Left lung (tissue), 10 donors: ENCODE results near the gene ENKD1. TPM values are rescaled to one million over a fixed set of nuclear protein-coding genes. Genes with fewer than 3 reads are reported as not detected.

Experiments
- ATAC-seq: fragments of 200-7000 bp; cut with Tn5 transposase; one replicate; pipeline ENCODE4 v1.9.1; 2020; ENCODE audit warnings: moderate library complexity
- DNase-seq, 4 donors: peaks; one replicate each; pipeline ENCODE4 v3.0.0-alpha.2; 2013 to 2020
- H3K27ac ChIP-seq, 2 donors: fragments of 200-600 bp; sonication (generic) in 1 of 2; one replicate each; pipeline versions ENCODE4 v1.5.0 to v1.8.0; 2020 to 2021
- H3K27me3 ChIP-seq, 2 donors: fragments of 200-600 bp; sonication (generic) in 1 of 2; one replicate each; pipeline versions ENCODE4 v1.5.0 to v1.8.0; 2020 to 2021
- H3K36me3 ChIP-seq, 2 donors: fragments of 200-600 bp; sonication (generic) in 1 of 2; one replicate each; pipeline versions ENCODE4 v1.5.0 to v1.8.0; 2020 to 2021
- H3K4me1 ChIP-seq, 2 donors: fragments of 200-600 bp; one replicate each; pipeline ENCODE4 v1.8.0; 2021
- H3K4me3 ChIP-seq, 2 donors: fragments of 200-600 bp; sonication (generic) in 1 of 2; one replicate each; pipeline versions ENCODE4 v1.5.0 to v1.8.0; 2020 to 2021; ENCODE audit warnings: mild to moderate bottlenecking in 1 of 2
- H3K9me3 ChIP-seq, 2 donors: fragments of 200-600 bp; sonication (generic) in 1 of 2; one replicate each; pipeline versions ENCODE4 v1.5.0 to v1.8.0; 2020 to 2021
- CTCF ChIP-seq, 2 donors: fragments of 200-600 bp; sonication (generic) in 1 of 2; IDR thresholded peaks; one replicate each; pipeline versions ENCODE4 v1.5.0 to v1.8.0; 2021; ENCODE audit warnings: antibody characterized with exemption in 2 of 2
- intact Hi-C, 2 donors: fragments of 100-400 bp; cut with DNase I; formaldehyde crosslinking; loops; one replicate each; pipeline versions ENCODE4 v1.11.2 to v1.14.2; 2022
- polyA plus RNA-seq, 6 donors: library from polyadenylated mRNA; unstranded; fragments of 120-200 nt; gene quantifications; one replicate each; pipeline ENCODE4 v1.2.1, GENCODE V29; 2013; ENCODE audit not compliant: insufficient read length in 6 of 6
- total RNA-seq, 2 donors: library from RNA; stranded (reverse); fragmentation: NEBNext Ultra II Directional; extraction: Animal tissue kit (Norgen Biotek cat#: 25700); gene quantifications; one replicate each; pipeline ENCODE4 v1.2.1, GENCODE V29; 2021
- donor health status: DM: no; HTN: yes; CAD: no.
- donor health status: DM: no; HTN: no; CAD: no.

Gene ENKD1
- total and polyA plus RNA-seq, 8 donors, result 11.2 to 26.0 (median 22.0) TPM

- no peak for TF ChIP-seq CTCF (IDR thresholded peaks at IDR 0.05)
- H3K27me3 ChIP-seq, result peaks cover 37 to 78% of the 10 kb centered on the region in 2 donors
- H3K36me3 ChIP-seq, result peaks cover 0 to 17% of the 10 kb centered on the region in 2 donors
- peak overlapping the region in 1 of 2 donors; percentile 18 for H3K4me3 ChIP-seq
- ATAC-seq (peak; percentile 65), DNase-seq (peak in 1 of 4 donors; percentile 74)
- H3K9me3 ChIP-seq, result no peaks in the 10 kb centered on the region
- no peak overlapping the region for H3K27ac ChIP-seq
- H3K4me1 ChIP-seq, result peaks cover 5 to 9% of the 10 kb centered on the region in 2 donors
- intact Hi-C loops, result loop anchor here in 1 of 2 donors (10.0 kb wide), 1 partner anchor 108 kb away; no protein-coding TSS in a partner anchor
Measured at GRCh38 chr16:67652578-67653127, 13.9 kb downstream of the ENKD1 start.

- peaks cover 5 to 9% of the 10 kb centered on the region in 2 donors for H3K4me1 ChIP-seq
- DNase-seq (peak in 1 of 4 donors; percentile 45), ATAC-seq (no peak)
- peaks cover 0 to 8% of the 10 kb centered on the region in 2 donors for H3K36me3 ChIP-seq
- no peak for TF ChIP-seq CTCF (IDR thresholded peaks at IDR 0.05)
- intact Hi-C loops, result loop anchor here in 1 of 2 donors (10.0 kb wide), 1 partner anchor 107 kb away; no protein-coding TSS in a partner anchor
- H3K9me3 ChIP-seq, result no peaks in the 10 kb centered on the region
- H3K4me3 ChIP-seq, result no peak overlapping the region
- no peak overlapping the region for H3K27ac ChIP-seq
- H3K27me3 ChIP-seq, result peaks cover 37 to 86% of the 10 kb centered on the region in 2 donors
Measured at GRCh38 chr16:67651847-67652246, 14.7 kb downstream of the ENKD1 start.

- DNase-seq (peak in 1 of 4 donors; percentile 41), ATAC-seq (no peak)
- Histone ChIP-seq H3K27ac (no peak overlapping the region), H3K36me3 (peaks cover 0 to under 1% of the 10 kb centered on the region in 2 donors), H3K4me1 (peaks cover 5 to 9% of the 10 kb centered on the region in 2 donors), H3K9me3 (no peaks in the 10 kb centered on the region), H3K4me3 (no peak overlapping the region), H3K27me3 (peaks cover 37 to 93% of the 10 kb centered on the region in 2 donors)
- intact Hi-C loops, result loop anchor here in 1 of 2 donors (10.0 kb wide), 1 partner anchor 106 kb away; no protein-coding TSS in a partner anchor
- no peak for TF ChIP-seq CTCF (IDR thresholded peaks at IDR 0.05)
Measured at GRCh38 chr16:67651039-67651438, 15.5 kb downstream of the ENKD1 start.

- Histone ChIP-seq H3K27me3 (peaks cover 45 to 96% of the 10 kb centered on the region in 2 donors), H3K4me3 (no peak overlapping the region), H3K27ac (no peak overlapping the region), H3K9me3 (no peaks in the 10 kb centered on the region), H3K36me3 (no peaks in the 10 kb centered on the region), H3K4me1 (peaks cover 5 to 14% of the 10 kb centered on the region in 2 donors)
- no peak for TF ChIP-seq CTCF (IDR thresholded peaks at IDR 0.05)
- ATAC-seq, result no peak
- intact Hi-C loops, result loop anchor here in 1 of 2 donors (10.0 kb wide), 1 partner anchor 105 kb away; no protein-coding TSS in a partner anchor
- no peak for DNase-seq
Measured at GRCh38 chr16:67650023-67650422, 16.5 kb downstream of the ENKD1 start.

GRCh38 chr16:67649494-67649931 is 17.0 kb downstream of the ENKD1 start:
- DNase-seq (peak in 1 of 4 donors; percentile 78), ATAC-seq (no peak)
- intact Hi-C loops, result loop anchor here in 1 of 2 donors (10.0 kb wide), 1 partner anchor 105 kb away; no protein-coding TSS in a partner anchor
- Histone ChIP-seq H3K27me3 (peaks cover 46 to 96% of the 10 kb centered on the region in 2 donors), H3K27ac (no peak overlapping the region), H3K4me1 (peaks cover 5 to 19% of the 10 kb centered on the region in 2 donors), H3K9me3 (no peaks in the 10 kb centered on the region), H3K36me3 (no peaks in the 10 kb centered on the region), H3K4me3 (no peak overlapping the region)
- TF ChIP-seq CTCF (IDR thresholded peaks at IDR 0.05), result no peak
